GM12801 (cell line): ENCODE measurements around the gene TMX4.

Source experiments
- CTCF ChIP-seq: IDR thresholded peaks from one replicate; pipeline ENCODE4 v1.5.1; 2011; ENCODE audit warnings: control low read depth; ENCODE audit not compliant: insufficient read length; ENCODE audit errors: extremely low read depth

TMX4 gene

GRCh38 chr20:8057871-8058270 lies 38.3 kb upstream of the TMX4 start:
- no peak for TF ChIP-seq CTCF

GRCh38 chr20:8055096-8055495 lies 35.5 kb upstream of the TMX4 start:
- no peak for TF ChIP-seq CTCF

GRCh38 chr20:8050157-8050837 lies 30.7 kb upstream of the TMX4 start:
- TF ChIP-seq CTCF: no peak

GRCh38 chr20:8049310-8049709 lies 29.7 kb upstream of the TMX4 start:
- TF ChIP-seq CTCF: no peak

GRCh38 chr20:8045946-8046345 lies 26.4 kb upstream of the TMX4 start:
- no peak for TF ChIP-seq CTCF

- no peak for TF ChIP-seq CTCF
Observed at GRCh38 chr20:8043687-8044282, 24.2 kb upstream of the TMX4 start.

- TF ChIP-seq CTCF: no peak
Observed at GRCh38 chr20:8039042-8039441, 19.5 kb upstream of the TMX4 start.
